RWPE1 (cell line): Measurements from ENCODE around the gene TMEM184B.

Experiments used
- CTCF ChIA-PET: fragments of 350-600 bp; sonication (Branson Sonifier 250); formaldehyde crosslinking; extraction: SDS; loops from one replicate; lab custom pipeline; 2021; lab: Yijun Ruan, JAX
- POLR2A ChIA-PET: fragments of 400-600 bp; formaldehyde crosslinking; extraction: SDS; loops from one replicate; lab custom pipeline; 2020; ENCODE audit warnings: antibody characterized with exemption; ENCODE audit not compliant: low non-redundant PET; lab: Yijun Ruan, JAX
- DNase-seq: peaks from one replicate; pipeline ENCODE4 v3.0.0; 2012; ENCODE audit warnings: low spot score
- H3K27ac ChIP-seq: fragments of 450-650 bp; 2 replicates; pipeline ENCODE4 v1.5.1; 2017
- TF ChIP-seq, protein P1 (sequence below): fragments of 450-650 bp; conservative IDR thresholded peaks from 2 replicates; pipeline ENCODE4 v1.5.1; 2017; ENCODE audit warnings: low read depth, mild to moderate bottlenecking

TMEM184B gene

DNA sequence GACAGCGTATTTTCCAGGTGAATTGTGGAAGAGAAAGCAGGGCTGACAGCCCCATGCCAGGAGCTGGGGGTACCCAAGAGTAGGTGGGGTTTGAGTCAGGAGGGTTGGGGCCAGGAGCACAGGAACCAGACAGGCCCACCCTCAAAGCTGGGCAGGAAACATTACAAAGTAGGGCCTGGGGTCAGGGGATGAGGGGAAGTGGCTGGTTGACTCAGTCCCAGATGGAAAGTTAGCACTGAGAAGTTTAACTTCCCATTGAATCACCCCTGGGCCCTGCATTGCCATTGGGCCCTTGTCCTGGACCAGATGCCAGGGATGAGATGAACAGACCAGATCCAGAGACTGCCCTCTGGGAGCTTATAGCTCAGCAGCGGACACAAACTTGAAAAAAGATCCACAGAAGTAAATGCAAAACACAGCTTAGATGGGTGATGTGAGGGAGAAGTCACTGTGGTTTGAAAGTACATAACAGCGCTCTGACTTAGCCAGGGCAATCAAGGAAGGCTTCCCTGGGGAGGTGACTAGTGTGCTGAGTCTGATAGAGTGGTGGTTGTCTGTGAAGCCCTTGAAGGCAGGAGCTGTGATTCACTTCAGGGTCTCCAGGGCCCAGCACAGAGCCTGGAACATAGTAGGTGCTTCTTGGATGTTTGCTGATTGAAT lies 68.8 kb downstream of the TMEM184B start:
- TF ChIP-seq, protein P1, sequence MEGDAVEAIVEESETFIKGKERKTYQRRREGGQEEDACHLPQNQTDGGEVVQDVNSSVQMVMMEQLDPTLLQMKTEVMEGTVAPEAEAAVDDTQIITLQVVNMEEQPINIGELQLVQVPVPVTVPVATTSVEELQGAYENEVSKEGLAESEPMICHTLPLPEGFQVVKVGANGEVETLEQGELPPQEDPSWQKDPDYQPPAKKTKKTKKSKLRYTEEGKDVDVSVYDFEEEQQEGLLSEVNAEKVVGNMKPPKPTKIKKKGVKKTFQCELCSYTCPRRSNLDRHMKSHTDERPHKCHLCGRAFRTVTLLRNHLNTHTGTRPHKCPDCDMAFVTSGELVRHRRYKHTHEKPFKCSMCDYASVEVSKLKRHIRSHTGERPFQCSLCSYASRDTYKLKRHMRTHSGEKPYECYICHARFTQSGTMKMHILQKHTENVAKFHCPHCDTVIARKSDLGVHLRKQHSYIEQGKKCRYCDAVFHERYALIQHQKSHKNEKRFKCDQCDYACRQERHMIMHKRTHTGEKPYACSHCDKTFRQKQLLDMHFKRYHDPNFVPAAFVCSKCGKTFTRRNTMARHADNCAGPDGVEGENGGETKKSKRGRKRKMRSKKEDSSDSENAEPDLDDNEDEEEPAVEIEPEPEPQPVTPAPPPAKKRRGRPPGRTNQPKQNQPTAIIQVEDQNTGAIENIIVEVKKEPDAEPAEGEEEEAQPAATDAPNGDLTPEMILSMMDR, result no peak
- peak overlapping the region; percentile 95 for H3K27ac ChIP-seq
- CTCF ChIA-PET, result no interaction called here
- POLR2A ChIA-PET, result no interaction called here
- DNase-seq, result no peak

DNA sequence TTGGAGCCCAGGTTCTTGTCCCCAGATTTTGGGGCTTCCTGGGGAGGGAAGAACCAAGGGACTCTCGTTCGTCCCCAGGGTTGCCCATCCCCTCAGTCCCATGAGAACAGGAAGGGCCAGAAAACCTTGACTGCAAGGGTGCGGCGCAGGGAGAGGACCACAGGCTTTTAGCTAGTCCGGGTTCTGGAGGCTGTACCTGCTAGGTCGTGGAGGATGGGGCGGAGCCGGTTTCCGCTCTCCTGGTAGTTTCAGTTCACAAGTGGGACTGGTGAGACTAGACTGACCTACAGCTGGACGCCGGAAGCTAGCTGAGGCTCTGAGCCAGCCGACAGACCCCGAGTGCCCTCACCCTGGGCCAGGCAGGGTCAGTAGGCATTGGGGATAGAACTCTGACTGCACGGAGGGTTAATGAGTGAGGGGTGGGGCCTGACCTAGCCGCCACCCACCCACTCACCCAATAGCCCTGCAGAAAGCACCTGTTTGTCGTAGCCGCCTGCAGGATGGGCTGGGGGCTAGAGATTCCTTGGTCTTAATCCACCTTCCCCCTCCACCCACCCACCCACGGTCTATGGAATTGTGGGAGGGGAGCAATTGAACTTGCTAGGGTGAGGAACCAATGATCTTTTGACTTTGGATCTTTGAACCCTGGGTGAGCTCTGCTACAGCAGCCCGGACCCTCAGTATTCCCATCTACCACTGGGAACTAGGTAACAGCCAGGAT lies 69.6 kb downstream of the TMEM184B start:
- POLR2A ChIA-PET, result no interaction called here
- DNase-seq, result peak; percentile 36
- TF ChIP-seq, protein P1, result no peak
- CTCF ChIA-PET, result no interaction called here
- peak overlapping the region; percentile 95 for H3K27ac ChIP-seq

DNA sequence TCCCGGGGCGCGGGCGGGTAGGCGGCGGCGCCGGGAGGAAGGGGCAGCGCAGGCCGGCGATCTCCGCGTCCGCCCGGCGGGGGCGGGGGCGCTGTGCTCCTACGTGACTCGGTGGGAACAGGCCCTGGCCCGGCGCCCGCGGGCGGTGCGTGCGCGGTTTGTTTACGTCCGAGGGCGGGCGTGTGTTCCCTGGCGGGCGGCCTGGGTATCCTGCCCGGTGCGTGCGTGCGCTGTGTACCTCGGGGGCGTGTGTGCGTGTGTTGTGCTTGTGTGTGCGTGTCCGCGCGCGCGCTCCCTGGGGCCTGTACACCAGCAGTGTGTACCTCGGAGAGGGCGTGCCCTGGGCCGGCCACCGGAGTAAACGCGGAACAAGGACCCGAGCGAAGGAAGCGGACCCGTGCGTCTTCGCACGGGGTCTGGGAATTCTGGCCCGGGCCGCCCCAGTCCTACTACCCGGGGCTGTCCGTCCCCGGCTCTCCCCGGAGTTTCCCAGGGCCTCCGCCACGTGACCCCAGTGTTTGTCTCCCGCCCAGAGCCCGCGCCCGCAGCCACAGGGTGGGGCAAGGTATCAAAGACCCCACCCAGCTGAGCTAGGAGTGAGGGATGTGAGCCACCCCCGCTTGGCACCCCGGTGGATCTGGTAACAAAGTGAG lies 70.2 kb downstream of the TMEM184B start:
- POLR2A ChIA-PET, result no interaction called here
- peak; percentile 46 for DNase-seq
- CTCF ChIA-PET, result no interaction called here
- peak overlapping the region; percentile 95 for H3K27ac ChIP-seq
- TF ChIP-seq, protein P1, result no peak

DNA sequence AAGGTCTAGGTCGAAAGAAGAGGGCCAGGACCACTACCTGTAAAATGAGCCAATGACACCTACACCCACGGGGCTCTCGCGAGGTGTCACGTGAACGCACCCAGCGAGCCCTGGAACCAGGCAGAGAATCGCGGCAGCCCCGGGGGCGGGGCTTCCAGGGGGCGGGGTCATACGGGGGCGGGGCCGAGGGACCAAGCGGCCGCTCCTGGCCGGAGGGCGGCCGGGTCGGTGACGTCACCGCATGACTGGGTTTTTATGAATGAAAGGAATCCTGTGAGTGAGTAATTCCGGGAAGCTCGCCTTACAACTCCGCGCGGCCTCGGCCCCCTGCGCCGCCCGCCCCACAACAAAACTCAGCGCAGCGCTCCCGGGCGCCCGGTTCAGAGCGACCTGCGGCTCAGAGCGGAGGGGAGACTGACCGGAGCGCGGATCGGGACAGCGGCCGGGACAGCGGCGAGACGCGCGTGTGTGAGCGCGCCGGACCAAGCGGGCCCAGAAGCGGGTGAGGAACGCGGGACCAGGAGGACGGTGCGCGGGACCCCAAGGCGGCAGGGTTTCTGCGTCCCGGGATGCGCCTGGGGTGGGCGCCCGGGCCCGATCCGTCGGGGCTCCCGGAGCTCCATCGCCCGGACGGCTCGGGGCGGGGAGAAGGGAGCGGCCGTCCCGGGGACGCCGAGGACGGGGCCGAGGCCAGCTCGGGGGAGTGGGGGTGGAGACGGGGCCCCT lies 70.9 kb downstream of the TMEM184B start, which contains the start of gene MAFF:
Gene MAFF (plus strand): TSS at position 284 of the 726 bp plus-strand sequence. CDS start 11,860 bp downstream, outside the sequence.
- peak; percentile 87 for DNase-seq
- peak within 1 kb of the TSS; percentile 95 for H3K27ac ChIP-seq
- ChIA-PET POLR2A (interaction anchor here (1.7 kb wide), 1 partner anchor 21 kb away, joined by 5 read pairs; no protein-coding TSS in a partner anchor), CTCF (no interaction called here)
- TF ChIP-seq, protein P1, result no peak

DNA sequence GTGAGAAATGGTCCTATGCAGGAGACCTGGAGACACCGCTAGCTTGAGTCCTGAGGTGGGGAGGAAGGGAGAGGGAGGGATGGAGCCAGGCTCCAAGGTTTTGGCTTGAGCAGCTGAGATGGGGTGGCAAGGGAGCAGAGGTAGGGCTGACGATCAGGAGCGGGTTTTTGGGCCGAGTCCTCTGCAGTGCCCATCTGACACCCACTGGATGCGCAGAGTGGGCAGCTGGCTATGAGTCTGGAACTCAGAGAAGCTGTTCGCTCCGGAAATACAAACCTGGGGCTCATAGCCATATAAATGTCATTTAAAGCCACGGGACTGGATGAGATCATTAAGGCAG lies 71.5 kb downstream of the TMEM184B start:
- H3K27ac ChIP-seq, result peak overlapping the region; percentile 95
- POLR2A ChIA-PET, result interaction anchor here (1.7 kb wide), 1 partner anchor 21 kb away, joined by 5 read pairs; no protein-coding TSS in a partner anchor
- TF ChIP-seq, protein P1, result no peak
- CTCF ChIA-PET, result no interaction called here
- no peak for DNase-seq
